Astrocyte of the spinal cord (primary cell): Measurements from ENCODE around the gene ASB16.

Experiments used
- DNase-seq: peaks from one replicate; pipeline ENCODE4 v3.0.0; 2011; ENCODE audit warnings: low read depth, low spot score
- H3K4me3 ChIP-seq: 2 replicates; pipeline ENCODE4 v1.5.1; 2011; ENCODE audit warnings: low read depth, mild to moderate bottlenecking, low read length, moderate library complexity
- in situ Hi-C: cut with HindIII; loops from 2 replicates; pipeline ENCODE4 v1.10.0; 2017; ENCODE audit warnings: low sequenced_read_pairs
- TF ChIP-seq, protein P1 (sequence below): IDR thresholded peaks from 2 replicates; pipeline ENCODE4 v1.5.1; 2012; ENCODE audit warnings: low read depth, mild to moderate bottlenecking, low read length, inconsistent platforms

ASB16 gene

DNA sequence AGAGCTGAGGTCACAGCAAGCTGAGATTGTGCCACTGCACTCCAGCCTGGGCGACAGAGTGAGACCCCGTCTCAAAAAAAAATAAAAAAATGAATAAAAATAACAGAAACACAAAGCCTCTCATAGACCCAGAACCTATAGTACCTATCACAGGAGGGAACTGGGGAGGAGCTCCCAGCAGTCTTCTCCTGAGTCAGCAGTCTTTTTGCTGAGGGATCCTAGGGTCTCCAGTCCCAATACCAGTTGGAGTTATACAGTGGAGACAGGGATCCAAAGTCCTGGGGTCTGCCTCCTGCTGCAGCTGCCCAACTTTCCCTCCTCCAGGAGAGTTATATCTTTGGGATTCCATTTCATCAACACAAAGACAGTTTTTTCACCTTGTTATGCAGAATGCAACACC lies 12.5 kb downstream of the ASB16 start:
- no peak for DNase-seq
- TF ChIP-seq, protein P1, sequence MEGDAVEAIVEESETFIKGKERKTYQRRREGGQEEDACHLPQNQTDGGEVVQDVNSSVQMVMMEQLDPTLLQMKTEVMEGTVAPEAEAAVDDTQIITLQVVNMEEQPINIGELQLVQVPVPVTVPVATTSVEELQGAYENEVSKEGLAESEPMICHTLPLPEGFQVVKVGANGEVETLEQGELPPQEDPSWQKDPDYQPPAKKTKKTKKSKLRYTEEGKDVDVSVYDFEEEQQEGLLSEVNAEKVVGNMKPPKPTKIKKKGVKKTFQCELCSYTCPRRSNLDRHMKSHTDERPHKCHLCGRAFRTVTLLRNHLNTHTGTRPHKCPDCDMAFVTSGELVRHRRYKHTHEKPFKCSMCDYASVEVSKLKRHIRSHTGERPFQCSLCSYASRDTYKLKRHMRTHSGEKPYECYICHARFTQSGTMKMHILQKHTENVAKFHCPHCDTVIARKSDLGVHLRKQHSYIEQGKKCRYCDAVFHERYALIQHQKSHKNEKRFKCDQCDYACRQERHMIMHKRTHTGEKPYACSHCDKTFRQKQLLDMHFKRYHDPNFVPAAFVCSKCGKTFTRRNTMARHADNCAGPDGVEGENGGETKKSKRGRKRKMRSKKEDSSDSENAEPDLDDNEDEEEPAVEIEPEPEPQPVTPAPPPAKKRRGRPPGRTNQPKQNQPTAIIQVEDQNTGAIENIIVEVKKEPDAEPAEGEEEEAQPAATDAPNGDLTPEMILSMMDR = no peak
- H3K4me3 ChIP-seq = no peak overlapping the region
- in situ Hi-C loops = no loop called here

DNA sequence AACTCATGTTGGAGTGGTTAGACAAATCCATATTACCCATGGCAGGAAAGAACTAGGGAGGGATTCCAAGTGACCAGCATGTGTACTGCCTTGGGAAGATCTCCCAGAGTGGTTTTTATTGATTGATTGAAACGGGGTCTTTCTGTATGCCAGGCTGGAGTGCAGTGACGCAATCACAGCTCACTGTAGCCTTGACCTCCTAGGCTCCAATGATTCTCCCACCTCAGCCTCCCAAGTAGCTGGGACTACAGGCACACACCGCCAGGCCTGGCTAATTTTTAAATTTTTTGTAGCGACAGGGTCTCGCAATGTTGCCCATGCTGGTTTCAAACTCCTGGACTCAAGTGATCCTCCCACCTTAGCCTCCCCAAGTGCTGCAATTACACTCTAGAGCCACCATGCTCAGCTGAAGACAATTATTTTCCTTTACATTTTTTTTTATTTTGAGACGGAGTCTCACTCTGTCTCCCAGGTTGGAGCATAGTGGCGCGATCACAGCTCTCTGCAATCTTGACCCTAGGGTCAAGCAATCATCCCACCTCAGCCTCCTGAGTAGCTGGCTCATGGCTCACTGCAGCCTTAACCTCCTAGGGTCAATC lies 13.8 kb downstream of the ASB16 start:
- H3K4me3 ChIP-seq = no peak overlapping the region
- DNase-seq = no peak
- in situ Hi-C loops = no loop called here
- TF ChIP-seq, protein P1 = no peak

DNA sequence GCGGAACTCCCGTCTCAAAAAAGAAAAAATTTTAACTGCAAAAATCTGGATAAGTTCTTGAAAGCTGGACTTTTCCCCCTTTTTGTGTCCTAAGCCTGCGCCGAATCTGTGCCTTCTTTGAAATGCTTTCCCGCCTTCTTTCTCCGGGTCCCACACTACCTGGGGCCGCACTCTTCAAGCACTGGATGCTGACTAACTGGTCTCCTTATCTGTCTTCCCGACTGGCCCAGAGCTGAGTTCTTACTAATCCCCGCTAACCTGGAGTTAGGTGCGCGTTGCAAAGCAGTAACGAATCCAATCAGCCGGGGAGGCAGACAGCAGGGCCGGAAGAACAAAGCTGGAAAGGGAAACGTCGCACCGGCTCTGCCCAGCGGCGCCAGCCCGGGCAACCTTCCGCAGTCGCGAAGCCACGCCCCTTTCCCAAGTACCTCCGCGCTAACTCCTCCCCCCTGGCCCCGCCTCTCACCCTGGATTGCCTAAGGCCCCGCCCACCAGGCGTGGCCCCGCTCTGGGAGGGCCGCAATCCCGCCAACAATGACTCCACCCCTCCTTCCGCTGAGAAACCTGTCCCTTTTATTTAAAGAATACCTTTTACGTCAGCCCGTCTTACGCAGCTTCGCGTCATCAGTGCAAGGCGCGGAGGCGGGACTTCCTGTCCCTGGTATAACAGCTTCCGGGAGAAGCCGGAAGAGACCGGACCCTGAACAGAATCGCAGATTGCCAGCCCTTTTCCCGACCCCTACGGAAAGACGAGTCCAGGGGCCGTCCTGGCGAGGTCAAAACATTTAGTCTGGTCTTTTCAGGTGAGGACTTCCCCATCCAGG lies 16.0 kb downstream of the ASB16 start, which contains the start of gene TMUB2:
Gene TMUB2, plus strand, starts transcription at position 666 of the 824 bp plus-strand sequence. CDS start 737 bp downstream, outside the sequence.
- TF ChIP-seq, protein P1 = no peak
- in situ Hi-C loops = no loop called here
- DNase-seq = peak; percentile 100
- H3K4me3 ChIP-seq = peak within 1 kb of the TSS; percentile 99

DNA sequence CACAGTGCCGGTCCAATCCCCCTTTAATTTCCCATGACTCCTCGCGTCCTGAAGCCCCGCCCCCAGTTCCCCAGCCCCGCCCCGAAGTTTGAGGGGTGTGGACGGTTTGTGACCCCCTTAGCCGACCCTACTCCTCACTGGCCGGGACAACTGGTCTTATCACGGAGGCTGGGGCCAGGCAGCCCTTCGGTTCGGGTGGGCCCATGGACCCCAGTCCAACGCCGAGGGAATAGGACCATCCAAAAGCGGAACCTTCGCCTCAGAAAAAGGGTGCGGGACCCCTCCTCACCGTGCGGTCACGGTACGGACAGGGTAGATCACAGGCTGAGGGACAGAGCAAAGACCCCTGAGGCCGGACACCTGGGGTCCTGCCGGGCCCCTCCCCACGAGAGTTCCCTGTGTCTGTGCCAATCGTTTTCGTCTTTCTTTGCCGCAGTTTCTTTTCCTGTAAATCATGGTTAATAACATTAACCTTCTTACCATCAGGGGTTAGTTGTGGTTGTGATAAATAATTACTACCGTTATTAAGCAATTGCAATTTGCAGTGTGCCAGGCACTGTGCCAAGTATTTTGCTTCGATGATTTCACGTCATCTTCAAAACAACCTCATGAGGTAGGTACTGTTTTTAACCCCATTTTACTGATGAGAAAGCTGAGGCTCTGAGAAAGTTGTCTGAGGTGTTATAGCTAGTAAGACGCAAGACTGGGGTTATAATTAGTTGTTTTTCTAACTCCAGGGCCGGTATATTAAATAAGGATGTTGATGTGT lies 16.8 kb downstream of the ASB16 start:
- in situ Hi-C loops = no loop called here
- H3K4me3 ChIP-seq = peak overlapping the region; percentile 99
- DNase-seq = peak; percentile 26
- TF ChIP-seq, protein P1 = no peak

DNA sequence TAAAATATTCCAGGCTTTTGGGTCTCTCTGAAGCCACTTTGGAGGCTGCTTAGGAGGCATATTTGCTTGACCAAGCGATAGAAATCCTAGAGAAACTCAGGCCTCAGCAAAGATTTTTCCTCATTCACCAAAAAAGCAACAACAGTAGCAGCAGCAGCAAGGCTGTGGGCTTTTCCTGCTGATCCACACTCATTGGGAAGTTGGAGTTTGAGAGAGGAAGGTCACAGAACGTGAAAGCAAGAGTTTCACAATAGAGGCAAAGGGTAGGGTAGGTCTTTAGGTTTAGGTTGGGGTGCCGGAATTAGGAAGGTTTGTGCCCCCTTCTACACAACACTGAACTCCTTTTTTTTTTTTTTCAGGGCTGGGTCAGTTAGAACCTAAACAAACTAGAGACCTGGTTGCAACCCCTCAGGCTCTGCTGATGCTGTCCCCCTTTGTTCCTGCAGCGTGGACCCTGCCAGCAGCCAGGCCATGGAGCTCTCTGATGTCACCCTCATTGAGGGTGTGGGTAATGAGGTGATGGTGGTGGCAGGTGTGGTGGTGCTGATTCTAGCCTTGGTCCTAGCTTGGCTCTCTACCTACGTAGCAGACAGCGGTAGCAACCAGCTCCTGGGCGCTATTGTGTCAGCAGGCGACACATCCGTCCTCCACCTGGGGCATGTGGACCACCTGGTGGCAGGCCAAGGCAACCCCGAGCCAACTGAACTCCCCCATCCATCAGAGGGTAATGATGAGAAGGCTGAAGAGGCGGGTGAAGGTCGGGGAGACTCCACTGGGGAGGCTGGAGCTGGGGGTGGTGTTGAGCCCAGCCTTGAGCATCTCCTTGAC lies 18.3 kb downstream of the ASB16 start:
- TF ChIP-seq, protein P1 = no peak

DNA sequence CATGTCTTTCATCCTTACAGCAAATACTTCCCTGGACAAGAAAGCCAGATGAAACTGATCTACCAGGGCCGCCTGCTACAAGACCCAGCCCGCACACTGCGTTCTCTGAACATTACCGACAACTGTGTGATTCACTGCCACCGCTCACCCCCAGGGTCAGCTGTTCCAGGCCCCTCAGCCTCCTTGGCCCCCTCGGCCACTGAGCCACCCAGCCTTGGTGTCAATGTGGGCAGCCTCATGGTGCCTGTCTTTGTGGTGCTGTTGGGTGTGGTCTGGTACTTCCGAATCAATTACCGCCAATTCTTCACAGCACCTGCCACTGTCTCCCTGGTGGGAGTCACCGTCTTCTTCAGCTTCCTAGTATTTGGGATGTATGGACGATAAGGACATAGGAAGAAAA lies 20.0 kb downstream of the ASB16 start:
- in situ Hi-C loops = no loop called here
- TF ChIP-seq, protein P1 = no peak
- no peak for DNase-seq
- H3K4me3 ChIP-seq = no peak overlapping the region

More for the DNA sequence above, 18.3 kb downstream of the ASB16 start:
- DNase-seq = no peak
- H3K4me3 ChIP-seq = no peak overlapping the region
- in situ Hi-C loops = no loop called here
